D341Med (cell line): Measurements from ENCODE around the gene GLB1L.
"Not testable (repeated sequence)": the region's sequence is repeated elsewhere in the genome, so short reads cannot be mapped to it uniquely, and the experiment has no call there.

ENCODE experiments used
- DNase-seq: peaks from one replicate; pipeline ENCODE4 v3.0.0; 2012; ENCODE audit warnings: low spot score

The GLB1L gene

DNA sequence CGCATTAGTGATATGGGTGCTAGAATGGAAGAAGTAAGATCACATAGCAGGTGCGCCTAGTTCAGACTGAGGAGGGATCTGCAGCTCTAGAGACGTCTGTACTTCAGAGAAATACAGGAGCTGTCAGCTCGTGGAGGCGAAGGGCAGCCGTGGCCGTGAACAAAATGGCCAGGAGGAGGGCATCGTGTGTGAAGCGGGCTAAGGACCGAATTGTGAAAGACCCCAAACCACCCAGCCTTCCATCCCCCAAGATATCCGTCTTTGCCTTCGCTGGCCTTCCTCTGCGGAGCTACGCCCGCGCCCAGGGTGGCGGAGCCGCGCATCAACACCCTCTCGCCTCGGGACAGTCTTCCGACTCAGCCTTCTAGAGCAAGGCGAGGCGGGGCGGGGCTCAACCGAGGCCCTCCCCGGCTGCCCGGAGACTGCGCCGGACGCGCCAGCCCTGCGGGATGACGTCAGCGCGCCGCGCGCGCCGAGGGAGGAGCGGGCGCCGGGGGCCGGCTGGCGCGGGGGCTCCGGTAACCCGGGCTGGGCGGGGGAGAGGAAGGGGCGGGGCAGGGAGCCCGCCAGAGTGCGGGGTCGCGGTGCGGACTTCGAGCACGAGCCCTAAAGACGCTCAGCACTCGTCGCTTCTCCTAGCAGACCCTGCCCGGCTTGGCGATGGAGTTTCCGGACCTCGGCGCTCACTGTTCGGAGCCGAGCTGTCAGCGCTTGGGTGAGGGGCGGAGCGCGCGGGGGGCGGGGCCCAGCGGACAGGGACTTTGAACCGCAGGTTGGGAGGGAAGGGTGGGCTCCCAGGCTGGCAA is 38.7 kb downstream of the GLB1L start, which contains the start of gene ZFAND2B:
TSS of gene ZFAND2B (plus strand) at position 455 of the 806 bp plus-strand sequence. CDS start at position 661, 206 bp downstream.
- peak; percentile 98 for DNase-seq

DNA sequence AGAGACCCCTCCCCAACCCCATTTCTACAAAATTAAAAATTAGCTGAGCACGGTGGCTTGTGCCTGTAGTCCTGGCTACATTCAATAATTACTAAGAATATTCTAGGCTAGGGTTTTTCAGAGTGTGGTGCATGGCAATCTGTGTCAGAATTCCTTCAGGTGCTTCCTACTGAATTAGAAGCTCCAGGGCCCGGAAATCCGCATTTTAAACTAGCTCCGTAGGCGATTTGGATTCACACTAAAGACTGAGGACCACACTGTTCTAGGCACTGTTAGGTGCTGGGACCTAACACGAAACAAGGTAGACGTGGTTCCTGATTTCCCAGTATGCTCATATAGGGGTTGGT is 39.3 kb downstream of the GLB1L start:
- DNase-seq: no peak

DNA sequence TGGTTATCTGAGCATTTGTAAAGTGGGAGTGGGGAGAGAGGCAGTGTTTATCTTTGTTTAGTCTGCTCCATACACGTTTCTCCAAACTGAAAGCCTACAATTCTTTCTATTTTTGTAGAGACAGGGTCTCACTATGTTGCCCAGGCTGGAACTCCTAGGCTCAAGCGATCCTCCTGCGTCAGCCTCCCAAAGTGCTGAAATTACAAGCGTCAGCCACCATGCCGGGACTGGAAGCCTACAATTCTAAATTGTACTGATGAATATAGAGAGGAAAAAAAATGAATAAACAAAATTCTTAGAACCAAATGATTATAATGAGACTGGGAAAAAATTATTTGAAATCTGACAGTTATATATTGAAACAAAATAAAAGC is 40.1 kb downstream of the GLB1L start:
- no peak for DNase-seq

DNA sequence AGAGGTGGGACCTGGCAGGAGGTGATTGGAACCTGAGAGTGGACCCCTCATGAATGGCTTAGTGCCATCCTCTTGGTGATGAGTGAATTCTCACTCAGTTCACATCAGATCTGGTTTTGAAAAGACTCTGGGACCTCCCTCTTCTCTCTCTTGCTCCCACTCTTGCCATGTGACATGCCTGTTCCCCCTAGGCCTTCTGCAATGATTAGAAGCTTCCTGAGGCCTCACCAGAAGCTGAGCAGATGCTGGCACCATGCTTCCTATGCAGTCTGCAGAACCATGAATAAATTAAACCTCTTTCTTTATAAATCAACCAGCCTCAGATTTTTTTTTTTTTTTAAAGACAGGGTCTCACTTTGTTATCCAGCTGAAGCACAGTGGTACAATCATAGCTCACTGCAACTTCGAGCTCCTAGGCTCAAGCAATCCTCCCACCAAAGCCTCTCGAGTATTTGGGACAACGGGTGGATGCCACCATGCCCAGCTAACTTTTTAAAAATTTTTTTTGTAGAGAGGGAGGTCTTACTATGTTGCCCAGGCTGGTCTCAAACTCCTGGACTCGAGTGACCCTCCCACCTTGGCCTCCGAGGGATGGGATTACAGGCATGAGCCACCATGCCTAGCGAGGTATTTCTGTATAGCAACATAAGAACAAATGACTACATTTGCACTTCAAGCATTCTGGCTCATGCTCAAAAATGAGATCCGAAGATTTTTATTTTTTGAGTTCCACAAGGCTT is 40.6 kb downstream of the GLB1L start:
- DNase-seq: no peak

DNA sequence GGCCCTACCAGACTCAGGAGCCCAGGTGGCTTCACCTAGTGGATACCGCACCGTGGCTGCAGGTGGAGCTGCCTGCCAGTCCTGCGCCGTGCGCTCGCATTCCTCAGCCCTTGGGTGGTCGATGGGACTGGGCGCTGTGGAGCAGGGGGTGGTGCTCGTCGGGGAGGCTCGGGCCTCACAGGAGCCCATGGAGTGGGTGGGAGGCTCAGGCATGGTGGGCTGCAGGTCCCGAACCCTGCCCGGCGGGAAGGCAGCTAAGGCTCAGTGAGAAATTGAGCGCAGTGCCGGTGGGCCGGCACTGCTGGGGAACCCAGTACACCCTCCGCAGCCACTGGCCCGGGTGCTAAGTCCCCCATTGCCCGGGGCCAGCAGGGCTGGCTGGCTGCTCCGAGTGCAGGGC is 43.9 kb downstream of the GLB1L start:
- not testable (repeated sequence) for DNase-seq

DNA sequence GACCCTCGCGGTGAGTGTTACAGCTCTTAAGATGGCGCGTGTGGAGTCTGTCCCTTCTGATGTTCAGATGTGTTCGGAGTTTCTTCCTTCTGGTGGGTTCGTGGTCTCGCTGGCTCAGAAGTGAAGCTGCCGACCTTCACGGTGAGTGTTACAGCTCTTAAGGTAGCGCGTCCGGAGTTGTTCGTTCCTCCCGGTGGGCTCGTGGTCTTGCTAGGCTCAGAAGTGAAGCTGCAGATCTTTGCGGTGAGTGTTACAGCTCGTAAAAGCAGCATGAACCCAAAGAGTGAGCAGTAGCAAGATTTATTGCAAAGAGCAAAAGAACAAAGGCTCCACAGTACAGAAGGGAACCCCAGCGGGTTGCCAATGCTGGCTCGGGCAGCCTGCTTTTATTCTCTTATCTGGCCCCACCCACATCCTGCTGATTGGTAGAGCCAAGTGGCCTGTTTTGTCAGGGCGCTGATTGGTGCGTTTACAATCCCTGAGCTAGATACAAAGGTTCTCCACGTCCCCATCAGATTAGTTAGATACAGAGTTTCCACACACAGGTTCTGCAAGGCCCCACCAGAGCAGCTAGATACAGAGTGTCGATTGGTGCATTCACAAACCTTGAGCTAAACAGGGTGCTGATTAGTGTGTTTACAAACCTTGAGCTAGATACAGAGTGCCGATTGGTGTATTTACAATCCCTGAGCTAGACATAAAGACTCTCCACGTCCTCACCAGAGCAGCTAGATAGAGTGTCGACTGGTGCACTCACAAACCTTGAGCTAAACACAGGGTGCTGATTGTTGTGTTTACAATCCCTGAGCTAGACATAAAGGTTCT is 44.5 kb downstream of the GLB1L start:
- DNase-seq: not testable (repeated sequence)

DNA sequence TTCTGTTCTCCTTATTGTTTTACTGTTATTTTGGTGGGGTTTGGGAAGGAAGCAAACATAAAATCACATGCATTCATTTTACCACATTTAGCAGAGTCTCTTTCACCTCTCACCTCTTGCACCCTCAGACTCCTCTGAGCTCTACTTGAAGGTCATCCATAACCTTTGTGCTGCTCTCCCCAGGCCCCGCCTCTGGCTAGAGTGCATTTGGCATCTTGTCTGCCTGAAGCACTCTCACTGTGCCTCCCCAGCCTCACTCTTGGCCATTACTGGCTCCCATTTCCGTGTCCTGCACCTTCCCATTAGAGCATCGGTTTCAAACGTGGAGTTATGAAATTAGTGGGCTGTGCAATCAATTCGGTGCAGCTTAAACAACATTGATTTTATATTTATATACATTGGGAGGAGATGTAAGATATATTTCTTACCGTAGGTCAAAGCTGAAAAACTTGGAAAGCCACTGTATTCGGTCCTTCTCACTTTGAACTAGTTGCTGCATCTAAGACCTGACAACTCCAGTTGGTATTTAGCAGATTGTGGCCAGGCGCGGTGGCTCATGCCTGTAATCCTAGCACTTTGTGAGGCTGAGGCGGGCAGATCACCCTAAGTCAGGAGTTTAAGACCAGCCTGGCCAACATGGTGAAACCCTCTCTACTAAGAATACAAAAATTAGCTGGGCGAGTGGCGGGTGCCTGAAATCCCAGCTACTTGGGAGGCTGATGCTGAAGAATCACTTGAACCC is 45.6 kb downstream of the GLB1L start:
- no peak for DNase-seq

DNA sequence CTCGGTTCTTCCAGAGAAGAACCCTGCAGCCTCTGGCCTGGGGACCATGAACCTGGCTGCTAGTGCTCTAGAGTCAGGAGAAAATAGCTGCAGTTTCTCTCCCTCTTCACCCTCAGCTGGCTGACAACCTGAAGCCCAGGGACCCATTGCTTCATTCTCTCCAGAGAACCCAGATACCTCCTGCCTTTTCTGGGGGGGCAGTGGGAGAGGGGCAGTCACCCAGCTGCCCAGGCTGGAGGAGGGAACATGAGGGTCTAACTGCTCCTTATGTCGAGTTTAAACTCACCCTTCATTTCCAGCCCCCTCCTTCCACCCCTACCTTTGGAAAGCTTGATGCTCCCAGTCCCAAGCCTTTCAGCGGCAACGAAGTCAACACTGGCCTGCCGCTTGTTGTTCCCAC is 46.3 kb downstream of the GLB1L start:
- DNase-seq: no peak

DNA sequence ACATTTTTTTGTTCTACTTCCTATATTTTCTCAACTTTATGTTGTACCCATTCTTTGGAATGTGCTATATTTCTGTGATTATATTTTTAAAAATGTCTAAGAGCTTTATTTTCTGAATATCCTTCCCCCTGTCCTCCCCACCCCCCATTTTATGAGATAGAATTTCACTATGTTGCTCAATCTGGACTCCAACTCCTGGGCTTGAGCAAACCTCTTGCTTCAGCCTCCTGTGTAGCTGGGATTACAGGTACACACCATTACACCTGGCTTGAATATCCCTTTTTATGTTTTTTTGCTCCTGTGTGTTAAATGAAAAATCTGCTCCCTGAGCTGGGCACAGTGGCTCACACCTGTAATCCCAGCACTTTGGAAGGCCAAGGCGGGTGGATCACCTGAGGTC is 47.9 kb downstream of the GLB1L start:
- no peak for DNase-seq

DNA sequence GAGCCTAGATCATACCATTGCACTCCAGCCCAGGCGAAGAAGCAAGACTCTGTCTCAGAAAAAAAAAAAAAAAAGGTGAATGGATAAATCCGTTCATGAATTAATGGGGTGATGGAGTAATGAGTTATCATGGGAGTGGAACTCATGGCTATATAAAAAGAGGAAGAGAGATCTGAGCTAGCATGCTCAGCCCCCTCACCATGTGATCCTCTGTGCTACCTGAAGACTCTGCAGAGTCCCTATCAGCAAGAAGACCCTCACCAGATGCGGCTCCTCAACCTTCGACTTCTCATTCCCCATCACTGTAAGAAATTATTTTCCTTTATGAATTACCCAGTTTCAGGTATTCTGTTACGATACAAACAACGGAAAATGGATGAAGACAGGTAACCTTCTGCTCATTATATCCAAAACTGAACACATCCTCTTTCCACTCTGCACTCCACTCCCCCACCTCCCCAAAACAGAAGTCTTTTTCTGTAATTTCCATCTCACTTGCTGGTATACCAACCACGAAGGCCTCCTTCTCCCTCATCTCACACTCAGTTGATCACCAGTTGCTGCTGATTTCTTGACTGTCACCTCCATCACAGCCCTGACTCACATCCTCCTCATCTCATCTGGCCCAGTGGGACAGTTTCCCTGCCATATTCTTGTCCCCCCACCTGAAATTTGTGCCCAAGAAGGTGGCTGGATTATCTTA is 58.3 kb downstream of the GLB1L start:
- DNase-seq: no peak
